ACHN (cell line): ENCODE measurements around the gene PROX2.

Experiments used
- DNase-seq: peaks from one replicate; pipeline ENCODE4 v3.0.0-alpha.2; 2015
- in situ Hi-C: cut with HindIII; loops from 2 replicates; pipeline ENCODE4 v1.10.0; 2017; ENCODE audit warnings: low sequenced_read_pairs, low pct_ligation_motif_present, low pct_unique_long_range_greater_than_20kb

PROX2 gene

GRCh38 chr14:74888164-74889158 lies 12.5 kb upstream of the PROX2 start:
- in situ Hi-C loops: no loop called here
- no peak for DNase-seq

GRCh38 chr14:74886001-74886400 lies 10.1 kb upstream of the PROX2 start:
- in situ Hi-C loops: no loop called here
- no peak for DNase-seq

- peak; percentile 42 for DNase-seq
- in situ Hi-C loops: no loop called here
These were observed 6.4 kb upstream of the PROX2 start for GRCh38 chr14:74882103-74882920.

GRCh38 chr14:74881431-74882102 lies 5.6 kb upstream of the PROX2 start, which contains the start of gene DLST:
Gene DLST, plus strand, starts transcription at chr14:74881916. Its CDS starts 38 bp downstream, at chr14:74881954.
- peak; percentile 80 for DNase-seq
- in situ Hi-C loops: no loop called here

- in situ Hi-C loops: no loop called here
These were observed 3.7 kb upstream of the PROX2 start for GRCh38 chr14:74879427-74880182.

GRCh38 chr14:74875204-74875603 lies 741 bp downstream of the PROX2 start:
- in situ Hi-C loops: no loop called here
- no peak for DNase-seq

More at GRCh38 chr14:74879427-74880182, 3.7 kb upstream of the PROX2 start:
- DNase-seq: no peak

GRCh38 chr14:74871819-74872218 lies 4.1 kb downstream of the PROX2 start:
- in situ Hi-C loops: no loop called here
- no peak for DNase-seq

- in situ Hi-C loops: no loop called here
- no peak for DNase-seq
These were observed 7.2 kb downstream of the PROX2 start for GRCh38 chr14:74868739-74869138.

GRCh38 chr14:74867673-74868072 lies 8.3 kb downstream of the PROX2 start:
- DNase-seq: no peak
- in situ Hi-C loops: no loop called here

GRCh38 chr14:74866708-74867389 lies 9.1 kb downstream of the PROX2 start:
- in situ Hi-C loops: no loop called here

GRCh38 chr14:74865156-74865555 lies 10.8 kb downstream of the PROX2 start:
- DNase-seq: no peak
- in situ Hi-C loops: no loop called here

More at GRCh38 chr14:74866708-74867389, 9.1 kb downstream of the PROX2 start:
- no peak for DNase-seq

- in situ Hi-C loops: no loop called here
- DNase-seq: no peak
These were observed 11.7 kb downstream of the PROX2 start for GRCh38 chr14:74864198-74864597.

GRCh38 chr14:74863274-74863673 lies 12.7 kb downstream of the PROX2 start:
- in situ Hi-C loops: no loop called here
- no peak for DNase-seq

- in situ Hi-C loops: no loop called here
- no peak for DNase-seq
These were observed 14.2 kb downstream of the PROX2 start for GRCh38 chr14:74861734-74862090.

GRCh38 chr14:74860899-74861733 lies 14.8 kb downstream of the PROX2 start:
- DNase-seq: peak; percentile 77
- in situ Hi-C loops: no loop called here

GRCh38 chr14:74859757-74860552 lies 16.0 kb downstream of the PROX2 start:
- DNase-seq: no peak
- in situ Hi-C loops: no loop called here
